K562 (cell line): ENCODE measurements around the gene PGBD1. TPM values are rescaled to one million over a fixed set of nuclear protein-coding genes. Genes with fewer than 3 reads are reported as not detected.

Experiments
- ATAC-seq: fragments of 200-7000 bp; cut with Tn5 transposase; 3 replicates; pipeline ENCODE4 v1.9.1; 2020; ENCODE audit warnings: moderate library complexity
- BruUV-seq: library from RNA; stranded (reverse); fragments of 400-500 nt; replicated peaks from 2 replicates; lab custom pipeline; 2021; lab: Mats Ljungman, UMichigan
- CTCF ChIA-PET: fragments of 300-600 bp; formaldehyde crosslinking; extraction: SDS; loops from one replicate; lab custom pipeline; 2021; ENCODE audit warnings: low intra/inter-chr PET ratio; lab: Yijun Ruan, JAX
- POLR2A ChIA-PET: fragments of 300-600, 350-650 bp; sonication (Branson Sonifier 250); formaldehyde crosslinking; extraction: SDS; loops from one replicate; lab custom pipeline; 2021; ENCODE audit warnings: antibody characterized with exemption, inconsistent platforms; lab: Yijun Ruan, JAX
- DNase-seq, 4 experiments: peaks; one replicate each; pipeline versions ENCODE4 v3.0.0 to v3.0.0-alpha.2; 2011 to 2018; ENCODE audit warnings: low spot score in 3 of 4, mixed read lengths in 3 of 4; ENCODE audit errors: extremely low read depth in 1 of 4
- FAIRE-seq: peaks from 2 replicates; lab custom pipeline; 2011; peaks lifted over from hg19 to GRCh38; lab: Jason Lieb, UNC
- H2AFZ ChIP-seq: 2 replicates; pipeline ENCODE4 v1.6.0; 2011; ENCODE audit warnings: low read depth, low read length, control low read depth, inconsistent platforms
- H3K27ac ChIP-seq: fragments of 200-600 bp; 3 replicates; pipeline ENCODE4 v1.8.0; 2011; ENCODE audit warnings: low read depth, mild to moderate bottlenecking, control low read depth, inconsistent platforms, low read length, moderate library complexity, mixed read lengths; ENCODE audit errors: extremely low read depth
- H3K27me3 ChIP-seq, 2 experiments: fragments of 300-600 bp in 1 of 2; 2 replicates in 1 of 2; 3 replicates in 1 of 2; pipeline versions ENCODE4 v1.6.0 to v1.8.0; 2011; ENCODE audit warnings: inconsistent platforms in 2 of 2, low read length in 2 of 2, mild to moderate bottlenecking in 1 of 2, mixed read lengths in 1 of 2, moderate library complexity in 1 of 2; ENCODE audit not compliant: control insufficient read depth in 2 of 2, insufficient read depth in 2 of 2
- H3K36me3 ChIP-seq: fragments of 300-600 bp; 3 replicates; pipeline ENCODE4 v1.8.0; 2011; ENCODE audit warnings: mild to moderate bottlenecking, low read length, inconsistent platforms; ENCODE audit not compliant: control insufficient read depth, insufficient read depth
- H3K4me1 ChIP-seq, 2 experiments: fragments of 200-600 bp in 1 of 2; replicated peaks in 1 of 2; 2 replicates in 1 of 2; 3 replicates in 1 of 2; pipeline versions ENCODE4 v1.5.1 to v1.8.0; 2011; ENCODE audit warnings: inconsistent platforms in 2 of 2, low read length in 2 of 2, mild to moderate bottlenecking in 1 of 2, mixed read lengths in 1 of 2, moderate library complexity in 1 of 2; ENCODE audit not compliant: control insufficient read depth in 2 of 2, insufficient read depth in 2 of 2
- H3K4me2 ChIP-seq: 2 replicates; pipeline ENCODE4 v1.6.1; 2011; ENCODE audit warnings: low read length, control low read depth, inconsistent platforms, mixed read lengths; ENCODE audit not compliant: insufficient read depth
- H3K4me3 ChIP-seq: fragments of 200-600 bp; sonication (generic), shearing (Covaris generic); 2 replicates; pipeline ENCODE4 v1.5.1; 2016; ENCODE audit warnings: control low read depth, inconsistent platforms
- H3K79me2 ChIP-seq: fragments of 200-600 bp; 3 replicates; pipeline ENCODE4 v1.8.0; 2011; ENCODE audit warnings: low read length, inconsistent platforms; ENCODE audit not compliant: control insufficient read depth, insufficient read depth
- H3K9ac ChIP-seq, 2 experiments: 2 replicates each; pipeline versions ENCODE4 v1.6.0 to v1.6.1; 2011; ENCODE audit warnings: low read depth in 2 of 2, low read length in 2 of 2, control low read depth in 1 of 2, inconsistent platforms in 1 of 2, mild to moderate bottlenecking in 1 of 2, mixed read lengths in 1 of 2; ENCODE audit not compliant: insufficient read depth in 1 of 2
- H3K9me1 ChIP-seq: one replicate; pipeline ENCODE4 v1.6.0; 2011; ENCODE audit warnings: inconsistent platforms, mild to moderate bottlenecking, low read length, moderate library complexity; ENCODE audit not compliant: control insufficient read depth, insufficient read depth
- H3K9me3 ChIP-seq: replicated peaks from 2 replicates; pipeline ENCODE4 v1.5.1; 2011; ENCODE audit warnings: low read depth, low read length, inconsistent platforms; ENCODE audit not compliant: control insufficient read depth, insufficient read depth
- H4K20me1 ChIP-seq: replicated peaks from 2 replicates; pipeline ENCODE4 v1.6.1; 2011; ENCODE audit warnings: low read length, inconsistent platforms, mixed read lengths; ENCODE audit not compliant: control insufficient read depth, insufficient read depth
- ARID1B ChIP-seq: fragments of 450-650 bp; IDR thresholded peaks from 2 replicates; pipeline ENCODE4 v1.6.1; 2016; ENCODE audit warnings: antibody characterized with exemption, mild to moderate bottlenecking, inconsistent platforms
- ATF3 ChIP-seq, 2 experiments: fragments of 450-650 bp in 1 of 2; sonication (generic) in 1 of 2; formaldehyde crosslinking in 1 of 2; IDR thresholded peaks in 1 of 2; conservative IDR thresholded peaks in 1 of 2; 2 replicates each; pipeline versions ENCODE4 v1.6.1 to v1.8.1; 2016 to 2023; ENCODE audit warnings: mild to moderate bottlenecking in 2 of 2, moderate library complexity in 2 of 2, inconsistent platforms in 1 of 2, missing genetic modification reagents in 1 of 2
- C11orf30 ChIP-seq: fragments of 450-650 bp; IDR thresholded peaks from 2 replicates; pipeline ENCODE4 v1.6.1; 2016; ENCODE audit warnings: low read depth, mild to moderate bottlenecking
- MAFG ChIP-seq: fragments of 450-650 bp; conservative IDR thresholded peaks from 2 replicates; pipeline ENCODE4 v1.6.1; 2016; ENCODE audit warnings: missing genetic modification characterization, missing compliant biosample characterization
- MEIS2 ChIP-seq: fragments of 450-650 bp; IDR thresholded peaks from 2 replicates; pipeline ENCODE4 v1.6.1; 2014; ENCODE audit warnings: mild to moderate bottlenecking; ENCODE audit not compliant: partially characterized antibody
- NCOR1 ChIP-seq: fragments of 450-650 bp; IDR thresholded peaks from 2 replicates; pipeline ENCODE4 v1.6.1; 2016; ENCODE audit warnings: mild to moderate bottlenecking, moderate library complexity
- NR3C1 ChIP-seq: sonication (generic); formaldehyde crosslinking; IDR thresholded peaks from 2 replicates; pipeline ENCODE4 v1.8.1; 2022; ENCODE audit warnings: missing genetic modification reagents
- SRSF9 ChIP-seq: fragments of 200-400 bp; formaldehyde crosslinking; IDR thresholded peaks from 2 replicates; pipeline ENCODE4 v1.6.1; 2017; ENCODE audit warnings: low read depth, low read length, borderline replicate concordance
- SUPT5H ChIP-seq: fragments of 450-650 bp; IDR thresholded peaks from 2 replicates; pipeline ENCODE4 v1.6.1; 2016
- TOE1 ChIP-seq, 2 experiments: fragments of 450-650 bp in 1 of 2; sonication (generic) in 1 of 2; formaldehyde crosslinking in 1 of 2; IDR thresholded peaks; 2 replicates each; pipeline versions ENCODE4 v1.7.1 to v1.8.0; 2016 to 2022; ENCODE audit warnings: borderline replicate concordance in 2 of 2, mild to moderate bottlenecking in 2 of 2, antibody characterized with exemption in 1 of 2, inconsistent platforms in 1 of 2, low read depth in 1 of 2, missing genetic modification reagents in 1 of 2, moderate library complexity in 1 of 2
- ZNF316 ChIP-seq: fragments of 450-650 bp; IDR thresholded peaks from 2 replicates; pipeline ENCODE4 v1.6.1; 2016
- ZNF79 ChIP-seq: fragments of 250-450 bp; sonication (Bioruptor Pico); IDR thresholded peaks from 2 replicates; pipeline ENCODE4 v1.4.0; 2020; ENCODE audit warnings: low read depth, mild to moderate bottlenecking, moderate library complexity
- WGBS: fragments of 100-300 bp; shearing (Covaris generic); methylation state at CpG from one replicate; pipeline ENCODE4 v1.1.6; 2016; ENCODE audit warnings: low coverage, mixed read lengths; ENCODE audit not compliant: insufficient coverage; ENCODE audit errors: missing lambda C conversion rate; 5-methylcytosine and 5-hydroxymethylcytosine counted together
- in situ Hi-C: fragments of 300-500 bp; cut with MboI; formaldehyde crosslinking; loops from 4 replicates; pipeline ENCODE4 v1.15.0; 2018; ENCODE audit warnings: inconsistent platforms, mixed read lengths
- intact Hi-C: fragments of 100-400 bp; cut with micrococcal nuclease; formaldehyde crosslinking; loops from 2 replicates; pipeline ENCODE4 v1.14.2; 2022
- polyA plus RNA-seq, 8 experiments: library from polyadenylated mRNA; depleted of rRNA in 4 of 8; stranded (reverse) in 5 of 8; unstranded in 3 of 8; fragments of >200 nt; fragmentation: Nextera tagmentation in 2 of 8; fragmentation: Illumina TruSeq in 1 of 8; extraction: Ambion mirVana in 2 of 8; extraction: Trizol in 1 of 8; gene quantifications; 2 replicates each; pipeline versions ENCODE4 v1.2.1 to v1.2.3, GENCODE V29; 2011 to 2014; ENCODE audit warnings: inconsistent platforms in 1 of 8, missing spikeins in 1 of 8
- total RNA-seq, 7 experiments: library from RNA; depleted of rRNA in 6 of 7; stranded (reverse); fragments of >200 nt in 6 of 7; fragmentation: Illumina TruSeq in 2 of 7; extraction: Trizol in 2 of 7; gene quantifications; 2 replicates each; pipeline versions ENCODE4 v1.2.1 to v1.2.3, GENCODE V29; 2011 to 2021; ENCODE audit warnings: low replicate concordance in 1 of 7

The PGBD1 gene
- total and polyA plus RNA-seq, 9 of the 15 experiments (the other 6 are each of a cell fraction or from before 2014, with no cell fraction given) = 3.3 to 9.0 (median 7.3) TPM

- TF ChIP-seq SUPT5H = no peak
- TF ChIP-seq ARID1B = peak; percentile 21; the same call in 1 of the 2 replicates
- peak; percentile 78 for TF ChIP-seq MEIS2
- TF ChIP-seq TOE1 (IDR thresholded peaks at IDR 0.05; ENCODE audit: borderline replicate concordance) = no peak
- TF ChIP-seq TOE1 (CRISPR knock-in tag; IDR thresholded peaks at IDR 0.05; ENCODE audit: borderline replicate concordance, low read depth) = no peak
- TF ChIP-seq ZNF79 = no peak
- no peak for TF ChIP-seq NCOR1
- peak; percentile 91 for TF ChIP-seq C11orf30
- TF ChIP-seq ATF3 (IDR thresholded peaks at IDR 0.05) = no peak
- TF ChIP-seq ATF3 (CRISPR knock-in tag; conservative IDR thresholded peaks at IDR 0.05) = no peak
- TF ChIP-seq, all 486 proteins: peak for 9
These were observed 40.9 kb upstream of the PGBD1 start (continued) for GRCh38 chr6:28240471-28240870.

- Histone ChIP-seq H3K4me3 (no peak overlapping the region), H4K20me1 (no peaks in the 10 kb centered on the region), H2AFZ (no peak overlapping the region), H3K27me3 (no peaks in the 10 kb centered on the region), H3K27ac (no peak overlapping the region), H3K9me3 (no peaks in the 10 kb centered on the region), H3K9ac (no peak overlapping the region), H3K9me1 (no peaks in the 10 kb centered on the region), H3K4me1 (no peaks in the 10 kb centered on the region), H3K36me3 (peaks cover 41% of the 10 kb centered on the region; the same call in 2 of the 3 replicates), H3K79me2 (no peaks in the 10 kb centered on the region), H3K4me2 (no peak overlapping the region)
- ATAC-seq (no peak), DNase-seq (no peak), FAIRE-seq (no peak)
- intact Hi-C loops (no loop called here), in situ Hi-C loops (no loop called here)
- no peak for TF ChIP-seq NR3C1 (CRISPR knock-in tag)
- 0 out of 2 replicates have a peak, but pooled peaks have one; percentile 5 for TF ChIP-seq MAFG (tag)
- TF ChIP-seq ZNF316 = peak; percentile 46
- TF ChIP-seq C11orf30 = peak; percentile 20; the same call in 1 of the 2 replicates
- TF ChIP-seq SRSF9 = no peak
- ChIA-PET POLR2A (no interaction called here), CTCF (no interaction called here)
- no TSS peak for BruUV-seq
- 90% methylated on average over 3 of the region's 3 CpGs for WGBS
These were observed 37.4 kb upstream of the PGBD1 start for GRCh38 chr6:28243946-28244345.
